Endothelial cell of umbilical vein (primary cell): ENCODE results near the gene JADE3. TPM values are rescaled to one million over a fixed set of nuclear protein-coding genes. Genes with fewer than 3 reads are reported as not detected.

ENCODE experiments used
- BruUV-seq: library from RNA; stranded (reverse); fragments of 400-500 nt; replicated peaks from 2 replicates; lab custom pipeline; 2021; lab: Mats Ljungman, UMichigan
- CTCF ChIA-PET: fragments of 300-600, 350-600 bp; sonication (Branson Sonifier 250); formaldehyde crosslinking; loops from one replicate; lab custom pipeline; 2021; ENCODE audit warnings: antibody characterized with exemption, inconsistent platforms; lab: Charles Lee
- POLR2A ChIA-PET: fragments of 300-600, 350-600 bp; sonication (Branson Sonifier 250); formaldehyde crosslinking; loops from one replicate; lab custom pipeline; 2021; ENCODE audit warnings: antibody characterized with exemption, inconsistent platforms; lab: Charles Lee
- DNase-seq: peaks from one replicate; pipeline ENCODE4 v3.0.0-alpha.2; 2011; ENCODE audit warnings: low read depth, low spot score
- FAIRE-seq: peaks from 2 replicates; lab custom pipeline; 2011; peaks lifted over from hg19 to GRCh38; lab: Jason Lieb, UNC
- H2AFZ ChIP-seq: 2 replicates; pipeline ENCODE4 v1.6.0; 2012; ENCODE audit warnings: low read depth, low read length, control low read depth, inconsistent platforms
- H3K27ac ChIP-seq: 2 replicates; pipeline ENCODE4 v1.5.1; 2011; ENCODE audit warnings: low read depth, mild to moderate bottlenecking, control low read depth, low read length, moderate library complexity; ENCODE audit not compliant: insufficient read depth
- H3K27me3 ChIP-seq, 2 experiments: 2 replicates each; pipeline versions ENCODE4 v1.6.0 to v1.6.1; 2011; ENCODE audit warnings: low read length in 2 of 2, mixed read lengths in 1 of 2; ENCODE audit not compliant: control insufficient read depth in 2 of 2, insufficient read depth in 2 of 2
- H3K36me3 ChIP-seq, 2 experiments: 2 replicates in 1 of 2; 3 replicates in 1 of 2; pipeline ENCODE4 v1.5.1; 2011; ENCODE audit warnings: low read length in 2 of 2, mild to moderate bottlenecking in 1 of 2, moderate library complexity in 1 of 2; ENCODE audit not compliant: control insufficient read depth in 2 of 2, insufficient read depth in 2 of 2; ENCODE audit errors: extremely low read depth in 1 of 2
- H3K4me1 ChIP-seq: 3 replicates; pipeline ENCODE4 v1.5.1; 2011; ENCODE audit warnings: mild to moderate bottlenecking, low read length; ENCODE audit not compliant: control insufficient read depth, insufficient read depth; ENCODE audit errors: extremely low read depth
- H3K4me2 ChIP-seq: 2 replicates; pipeline ENCODE4 v1.6.1; 2011; ENCODE audit warnings: low read length, control low read depth, mixed read lengths; ENCODE audit not compliant: insufficient read depth
- H3K4me3 ChIP-seq, 3 experiments: fragments of 200-600 bp in 1 of 3; sonication (generic), shearing (Covaris generic) in 1 of 3; replicated peaks in 1 of 3; 2 replicates each; pipeline ENCODE4 v1.5.1; 2011 to 2016; ENCODE audit warnings: control low read depth in 3 of 3, low read length in 3 of 3, mild to moderate bottlenecking in 2 of 3, inconsistent platforms in 1 of 3, low read depth in 1 of 3, moderate library complexity in 1 of 3; ENCODE audit not compliant: insufficient read depth in 1 of 3
- H3K79me2 ChIP-seq: 2 replicates; pipeline ENCODE4 v1.6.0; 2012; ENCODE audit warnings: low read length, inconsistent platforms; ENCODE audit not compliant: control insufficient read depth, insufficient read depth
- H3K9ac ChIP-seq: replicated peaks from 2 replicates; pipeline ENCODE3; 2011; ENCODE audit warnings: low read length, control low read depth; ENCODE audit not compliant: insufficient read depth; ENCODE audit errors: extremely low read depth
- H3K9me1 ChIP-seq: replicated peaks from 3 replicates; pipeline ENCODE4 v1.6.0; 2011; ENCODE audit warnings: mild to moderate bottlenecking, low read length; ENCODE audit not compliant: control insufficient read depth, insufficient read depth; ENCODE audit errors: extremely low read depth
- H3K9me3 ChIP-seq: replicated peaks from 2 replicates; pipeline ENCODE4 v1.5.1; 2012; ENCODE audit warnings: low read length, inconsistent platforms; ENCODE audit not compliant: control insufficient read depth, insufficient read depth
- H4K20me1 ChIP-seq: replicated peaks from 2 replicates; pipeline ENCODE3; 2011; ENCODE audit warnings: mild to moderate bottlenecking, low read length; ENCODE audit not compliant: control insufficient read depth, insufficient read depth; ENCODE audit errors: extremely low read depth
- CTCF ChIP-seq, 2 donors: IDR thresholded peaks; 1 replicate in 1 of 2; 2 replicates in 1 of 2; pipeline ENCODE4 v1.5.1; 2011; ENCODE audit warnings: low read length in 2 of 2, mild to moderate bottlenecking in 2 of 2, moderate library complexity in 2 of 2, control low read depth in 1 of 2, inconsistent platforms in 1 of 2, low read depth in 1 of 2; ENCODE audit not compliant: insufficient read depth in 1 of 2; ENCODE audit errors: extremely low read depth in 1 of 2
- EZH2 ChIP-seq: IDR thresholded peaks from 2 replicates; pipeline ENCODE4 v1.6.1; 2012; ENCODE audit warnings: borderline replicate concordance, low read depth, mild to moderate bottlenecking, moderate library complexity, low read length, inconsistent platforms; ENCODE audit not compliant: severe bottlenecking
- FOS ChIP-seq: IDR thresholded peaks from 2 replicates; pipeline ENCODE4 v1.6.1; 2011; ENCODE audit warnings: mild to moderate bottlenecking, low read length, moderate library complexity, borderline replicate concordance; ENCODE audit not compliant: insufficient read depth
- GATA2 ChIP-seq: IDR thresholded peaks from 2 replicates; pipeline ENCODE4 v1.7.0; 2011; ENCODE audit warnings: low read depth, mild to moderate bottlenecking, moderate library complexity, mixed read lengths, low read length; ENCODE audit not compliant: insufficient read length, insufficient read depth
- JUN ChIP-seq: IDR thresholded peaks from 2 replicates; pipeline ENCODE4 v1.6.1; 2011; ENCODE audit warnings: borderline replicate concordance, low read depth; ENCODE audit not compliant: insufficient read length, insufficient read depth
- MAX ChIP-seq: IDR thresholded peaks from 2 replicates; pipeline ENCODE4 v1.6.1; 2011; ENCODE audit not compliant: insufficient read depth, insufficient read length
- MYC ChIP-seq: IDR thresholded peaks from one replicate; pipeline ENCODE4 v1.6.1; 2011; ENCODE audit warnings: mild to moderate bottlenecking, low read depth, low read length
- POLR2A ChIP-seq: IDR thresholded peaks from 2 replicates; pipeline ENCODE4 v1.6.1; 2012; ENCODE audit warnings: low read depth, mild to moderate bottlenecking, control low read depth, low read length
- POLR2AphosphoS5 ChIP-seq: IDR thresholded peaks from 2 replicates; pipeline ENCODE4 v1.6.1; 2012; ENCODE audit warnings: low read depth, mild to moderate bottlenecking, control low read depth, low read length, moderate library complexity; ENCODE audit not compliant: insufficient read depth
- dilution Hi-C: fragments of 300-500 bp; cut with MboI; formaldehyde crosslinking; loops from one replicate; pipeline ENCODE4 v1.15.0; 2019; ENCODE audit warnings: low sequenced_read_pairs; ENCODE audit not compliant: extremely low pct_ligation_motif_present
- intact Hi-C: fragments of 100-400 bp; cut with micrococcal nuclease; formaldehyde crosslinking; loops from one replicate; pipeline ENCODE4 v1.10.0; 2022
- polyA plus RNA-seq, 4 experiments: library from polyadenylated mRNA; depleted of rRNA in 3 of 4; stranded (reverse) in 3 of 4; unstranded in 1 of 4; fragments of >200 nt; gene quantifications; 2 replicates each; pipeline versions ENCODE4 v1.2.1 to v1.2.3, GENCODE V29; 2011 to 2012; ENCODE audit warnings: missing spikeins in 1 of 4
- total RNA-seq: library from RNA; stranded (reverse); gene quantifications from 2 replicates; pipeline ENCODE4 v1.2.3, GENCODE V29; 2021

Gene JADE3
- total and polyA plus RNA-seq, 2 donors (not counting 3 experiments of a cell fraction or from before 2014, with no cell fraction given) = 4.9 to 18.4 TPM

GRCh38 chrX:46953597-46953996 is 41.4 kb downstream of the JADE3 start:
- POLR2A ChIA-PET = no interaction called here
- CTCF ChIA-PET = no interaction called here

More at GRCh38 chrX:46953597-46953996, 41.4 kb downstream of the JADE3 start:
- intact Hi-C loops (no loop called here), dilution Hi-C loops (no loop called here)
- TF ChIP-seq CTCF (IDR thresholded peaks at IDR 0.05; ENCODE audit: extremely low read depth in 1 of 2, insufficient read depth in 1 of 2, low read depth in 1 of 2, low read length in 2 of 2) = no peak
- no peak for TF ChIP-seq JUN
- TF ChIP-seq MYC = no peak
- TF ChIP-seq POLR2AphosphoS5 = no peak
- TF ChIP-seq POLR2A = no peak
- no peak for TF ChIP-seq GATA2
- no peak for TF ChIP-seq MAX
- TF ChIP-seq EZH2 = no peak
- no peak for TF ChIP-seq FOS
- Histone ChIP-seq H3K9me1 (no peaks in the 10 kb centered on the region), H3K9me3 (no peaks in the 10 kb centered on the region), H3K79me2 (peaks cover 2% of the 10 kb centered on the region), H3K27ac (no peak overlapping the region), H3K4me2 (no peak overlapping the region), H3K9ac (no peak overlapping the region), H3K27me3 (no peaks in the 10 kb centered on the region), H4K20me1 (no peaks in the 10 kb centered on the region), H2AFZ (no peak overlapping the region), H3K4me1 (peaks cover 13% of the 10 kb centered on the region), H3K36me3 (no peaks in the 10 kb centered on the region), H3K4me3 (no peak overlapping the region)
- FAIRE-seq (no peak), DNase-seq (peak; percentile 64)
- no TSS peak for BruUV-seq
